ENCODE measurements around the gene LAG3.

Gene LAG3

GRCh38 chr12:6772726-6773589 lies 638 bp downstream of the LAG3 start:
- DNase-seq (ENCODE audit: low read depth) = no peak

GRCh38 chr12:6773590-6774351 lies 1.5 kb downstream of the LAG3 start:
- DNase-seq (ENCODE audit: low read depth) = peak; percentile 49

GRCh38 chr12:6774499-6775062 lies 2.3 kb downstream of the LAG3 start:
- no peak for DNase-seq (ENCODE audit: low read depth)

- DNase-seq (ENCODE audit: low read depth) = no peak
These were observed 3.2 kb downstream of the LAG3 start for GRCh38 chr12:6775185-6776174.

DNA sequence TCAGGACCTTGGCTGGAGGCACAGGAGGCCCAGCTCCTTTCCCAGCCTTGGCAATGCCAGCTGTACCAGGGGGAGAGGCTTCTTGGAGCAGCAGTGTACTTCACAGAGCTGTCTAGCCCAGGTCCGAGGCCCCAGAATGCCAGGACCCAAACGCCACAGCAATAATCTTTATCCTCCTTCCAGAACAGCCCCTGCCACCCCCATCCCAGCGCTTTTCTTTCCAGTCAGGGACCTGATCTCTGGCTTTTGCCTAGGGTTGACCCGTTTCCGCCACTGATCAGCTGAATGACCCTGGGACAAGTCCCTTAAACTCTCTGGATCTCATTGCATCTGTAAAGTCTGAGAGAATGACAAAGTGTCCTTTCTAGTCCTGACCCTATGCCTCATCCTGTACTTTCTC lies 5.1 kb downstream of the LAG3 start:
- no peak for DNase-seq (ENCODE audit: low read depth)

DNA sequence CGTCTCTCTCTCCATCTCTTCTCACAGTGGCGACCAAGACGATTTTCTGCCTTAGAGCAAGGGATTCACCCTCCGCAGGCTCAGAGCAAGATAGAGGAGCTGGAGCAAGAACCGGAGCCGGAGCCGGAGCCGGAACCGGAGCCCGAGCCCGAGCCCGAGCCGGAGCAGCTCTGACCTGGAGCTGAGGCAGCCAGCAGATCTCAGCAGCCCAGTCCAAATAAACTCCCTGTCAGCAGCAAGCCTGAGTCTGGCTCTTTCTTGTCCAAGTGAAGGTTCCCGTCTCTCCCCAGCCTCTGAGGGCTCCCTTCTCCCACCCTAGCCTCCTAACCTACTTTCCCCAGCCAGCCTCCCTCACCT lies 5.9 kb downstream of the LAG3 start:
- DNase-seq (ENCODE audit: low read depth) = no peak

GRCh38 chr12:6778574-6779550 lies 6.5 kb downstream of the LAG3 start:
- peak; percentile 79 for DNase-seq (ENCODE audit: low read depth)

GRCh38 chr12:6779708-6780432 lies 7.5 kb downstream of the LAG3 start:
- no peak for DNase-seq (ENCODE audit: low read depth)

DNA sequence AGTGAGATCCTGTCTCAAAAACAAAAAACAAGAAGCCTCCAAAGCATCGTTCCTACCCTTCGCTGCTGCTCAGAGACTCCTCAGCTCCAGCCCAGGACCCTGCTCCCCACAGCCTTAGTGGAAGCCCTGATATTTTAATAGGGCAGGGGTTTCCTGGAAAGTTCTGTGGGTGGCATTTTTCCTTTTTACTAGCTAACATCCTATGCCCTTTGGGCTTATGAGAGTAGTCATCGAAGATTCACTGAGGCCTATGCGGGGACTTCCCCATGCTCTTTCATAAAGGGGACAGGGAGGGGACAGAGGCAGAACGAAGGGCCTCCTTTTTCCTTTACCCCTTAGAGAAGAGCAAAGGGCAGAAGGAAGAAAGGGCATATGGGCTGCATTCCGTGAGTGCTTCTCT lies 8.3 kb downstream of the LAG3 start:
- DNase-seq (ENCODE audit: low read depth) = no peak

DNA sequence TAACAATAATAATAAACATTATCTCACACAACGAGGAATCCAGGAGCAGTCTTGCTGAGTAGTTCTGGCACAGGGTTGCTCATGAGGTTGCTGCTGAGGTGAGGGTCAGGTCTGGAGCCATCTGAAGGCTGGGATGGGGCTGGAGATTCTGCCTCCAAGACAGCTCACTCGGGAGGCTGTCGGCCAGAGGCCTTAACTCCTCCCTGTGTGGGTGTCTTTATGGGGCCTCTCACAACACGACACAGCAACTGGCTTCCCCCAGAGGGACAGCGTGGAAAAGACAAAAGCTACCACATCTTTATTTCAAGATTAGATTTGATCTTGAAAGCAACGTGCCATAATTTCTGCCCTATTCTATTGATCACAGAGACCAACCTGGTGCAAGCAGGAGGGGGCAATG lies 9.8 kb downstream of the LAG3 start:
- no peak for DNase-seq (ENCODE audit: low read depth)

DNA sequence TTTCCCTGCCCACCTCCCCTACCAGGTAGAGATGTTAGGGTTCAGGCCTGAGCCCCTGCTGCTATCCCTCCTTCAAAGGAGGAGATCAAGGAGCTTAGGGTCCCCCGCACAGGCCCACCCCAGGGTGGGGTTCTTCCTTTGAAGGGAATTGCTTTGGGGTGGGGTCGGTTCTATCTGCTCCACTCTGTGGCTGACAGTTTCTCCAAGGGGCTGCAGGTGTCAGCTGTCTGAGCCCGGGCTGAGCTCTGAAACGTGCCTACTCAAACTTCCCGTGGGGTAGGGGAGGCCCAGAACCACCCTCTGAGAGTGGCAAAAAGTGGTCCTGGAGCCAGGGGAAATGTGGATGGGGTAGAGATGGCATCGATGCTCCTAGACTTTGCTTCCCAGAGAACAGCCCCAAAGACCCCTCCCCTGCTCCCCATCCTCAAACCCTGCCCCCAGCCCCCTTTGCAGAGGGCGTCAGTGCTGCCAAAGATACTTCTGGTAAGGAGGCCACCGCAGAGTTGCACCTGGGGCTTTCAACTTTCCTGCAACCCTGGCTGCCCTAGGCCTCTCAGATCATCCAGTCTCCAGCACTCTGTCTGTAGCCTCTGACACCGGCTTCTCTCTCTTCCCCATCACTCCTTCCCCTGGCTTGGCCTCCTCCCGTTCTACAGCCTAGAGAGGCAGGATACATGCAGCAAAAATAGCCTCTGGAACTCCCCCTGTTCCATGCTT lies 10.7 kb downstream of the LAG3 start:
- DNase-seq (ENCODE audit: low read depth) = no peak

DNA sequence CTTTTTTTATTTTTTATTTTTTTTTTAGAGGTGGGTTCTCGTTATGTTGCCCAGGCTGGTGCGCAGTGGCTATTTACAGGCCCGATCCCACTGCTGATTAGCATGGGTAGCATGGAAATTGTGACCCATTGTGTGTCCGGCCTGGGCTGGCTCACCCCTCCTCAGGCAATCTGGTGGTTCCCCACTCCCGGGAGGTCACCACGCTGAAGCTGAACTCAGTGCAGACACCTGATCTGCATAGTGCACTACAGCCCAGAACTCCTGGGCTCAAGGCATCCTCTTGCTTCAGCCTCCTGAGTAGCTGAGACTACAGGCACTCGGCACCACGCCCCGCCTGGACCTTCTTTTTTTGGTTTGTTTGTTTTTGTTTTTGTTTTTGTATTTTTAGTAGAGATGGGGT lies 11.5 kb downstream of the LAG3 start:
- DNase-seq (ENCODE audit: low read depth) = no peak

DNA sequence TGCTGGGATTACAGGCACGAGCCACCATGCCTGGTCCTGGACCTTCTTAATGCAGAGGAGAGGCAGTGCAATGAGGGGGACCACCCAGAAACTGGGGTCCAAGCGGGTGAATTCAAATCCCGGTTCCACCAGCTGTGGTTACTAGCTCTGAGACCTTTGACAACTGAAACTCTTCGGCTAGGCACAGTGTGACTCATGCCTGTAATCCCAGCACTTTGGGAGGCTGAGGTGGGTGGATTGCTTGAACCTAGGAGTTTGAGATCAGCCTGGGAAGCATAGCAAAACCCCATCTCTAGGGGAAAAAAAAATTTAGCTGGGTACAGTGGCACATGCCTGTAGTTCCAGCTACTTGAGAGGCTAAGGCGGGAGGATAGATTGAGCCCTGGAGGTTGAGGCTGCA lies 12.0 kb downstream of the LAG3 start:
- DNase-seq (ENCODE audit: low read depth) = no peak

- DNase-seq (ENCODE audit: low read depth) = no peak
These were observed 12.4 kb downstream of the LAG3 start for GRCh38 chr12:6784761-6785160.

GRCh38 chr12:6786416-6787094 lies 14.2 kb downstream of the LAG3 start:
- DNase-seq (ENCODE audit: low read depth) = no peak

DNA sequence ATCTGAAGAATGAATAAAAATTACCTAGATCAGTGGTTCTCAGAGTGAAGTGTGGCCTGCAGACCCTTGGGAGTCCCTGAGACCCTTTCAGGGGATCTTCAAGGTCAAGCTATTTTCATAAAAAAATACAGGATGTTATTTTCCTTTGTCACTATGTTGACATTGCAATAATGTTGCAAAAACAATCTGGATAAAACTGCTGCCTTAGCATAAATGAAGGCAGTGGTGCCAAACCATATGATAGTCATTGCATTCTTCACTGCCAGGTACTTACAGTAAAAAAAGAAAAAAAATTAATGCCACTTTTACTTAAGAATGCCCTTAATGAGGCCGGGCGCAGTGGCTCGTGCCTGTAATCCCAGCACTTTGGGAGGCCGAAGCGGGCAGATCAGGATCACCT lies 15.0 kb downstream of the LAG3 start:
- no peak for DNase-seq (ENCODE audit: low read depth)

DNA sequence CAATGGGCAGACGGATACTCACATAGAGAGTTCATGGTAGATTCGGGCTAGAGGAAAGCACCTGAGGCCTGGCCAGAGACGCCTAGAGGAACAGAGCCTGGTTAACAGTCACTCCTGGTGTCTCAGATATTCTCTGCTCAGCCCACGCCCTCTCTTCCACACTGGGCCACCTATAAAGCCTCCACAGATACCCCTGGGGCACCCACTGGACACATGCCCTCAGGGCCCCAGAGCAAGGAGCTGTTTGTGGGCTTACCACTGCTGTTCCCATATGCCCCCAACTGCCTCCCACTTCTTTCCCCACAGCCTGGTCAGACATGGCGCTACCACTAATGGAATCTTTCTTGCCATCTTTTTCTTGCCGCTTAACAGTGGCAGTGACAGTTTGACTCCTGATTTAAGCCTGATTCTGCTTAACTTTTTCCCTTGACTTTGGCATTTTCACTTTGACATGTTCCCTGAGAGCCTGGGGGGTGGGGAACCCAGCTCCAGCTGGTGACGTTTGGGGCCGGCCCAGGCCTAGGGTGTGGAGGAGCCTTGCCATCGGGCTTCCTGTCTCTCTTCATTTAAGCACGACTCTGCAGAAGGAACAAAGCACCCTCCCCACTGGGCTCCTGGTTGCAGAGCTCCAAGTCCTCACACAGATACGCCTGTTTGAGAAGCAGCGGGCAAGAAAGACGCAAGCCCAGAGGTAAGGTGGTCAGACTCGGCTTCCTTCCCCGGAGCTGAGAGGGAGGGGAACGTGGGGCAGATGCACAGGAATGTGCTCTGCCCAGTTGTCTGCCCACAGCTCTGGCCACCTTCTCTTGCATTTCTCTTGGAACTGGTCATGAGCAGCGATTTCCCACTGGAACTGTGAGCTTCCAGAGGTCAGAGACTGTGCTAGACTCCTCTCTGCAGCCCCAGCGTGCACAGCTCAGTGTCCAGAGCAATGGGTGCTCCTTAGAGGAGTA lies 16.9 kb downstream of the LAG3 start, which contains the start of gene CD4:
TSS of gene CD4 (plus strand) at position 557 of the 953 bp plus-strand sequence. CDS start 10,611 bp downstream, outside the sequence.
- no peak for DNase-seq (ENCODE audit: low read depth)
